B cell (primary cell): ENCODE results near the gene PLCB1.

ENCODE experiments used
- EZH2 ChIP-seq: IDR thresholded peaks from 2 replicates; pipeline ENCODE4 v1.6.1; 2012; ENCODE audit warnings: borderline replicate concordance, low read depth, mild to moderate bottlenecking, moderate library complexity, low read length; ENCODE audit not compliant: insufficient read depth, poor library complexity, severe bottlenecking
- TF ChIP-seq, protein P1 (sequence below): fragments of 200-600 bp; IDR thresholded peaks from one replicate; pipeline ENCODE4 v1.8.0; 2022; ENCODE audit warnings: antibody characterized with exemption, mild to moderate bottlenecking

GRCh38 chr20:8144282-8145245 lies 12.5 kb downstream of the PLCB1 start:
- TF ChIP-seq EZH2, result no peak
- TF ChIP-seq, protein P1, sequence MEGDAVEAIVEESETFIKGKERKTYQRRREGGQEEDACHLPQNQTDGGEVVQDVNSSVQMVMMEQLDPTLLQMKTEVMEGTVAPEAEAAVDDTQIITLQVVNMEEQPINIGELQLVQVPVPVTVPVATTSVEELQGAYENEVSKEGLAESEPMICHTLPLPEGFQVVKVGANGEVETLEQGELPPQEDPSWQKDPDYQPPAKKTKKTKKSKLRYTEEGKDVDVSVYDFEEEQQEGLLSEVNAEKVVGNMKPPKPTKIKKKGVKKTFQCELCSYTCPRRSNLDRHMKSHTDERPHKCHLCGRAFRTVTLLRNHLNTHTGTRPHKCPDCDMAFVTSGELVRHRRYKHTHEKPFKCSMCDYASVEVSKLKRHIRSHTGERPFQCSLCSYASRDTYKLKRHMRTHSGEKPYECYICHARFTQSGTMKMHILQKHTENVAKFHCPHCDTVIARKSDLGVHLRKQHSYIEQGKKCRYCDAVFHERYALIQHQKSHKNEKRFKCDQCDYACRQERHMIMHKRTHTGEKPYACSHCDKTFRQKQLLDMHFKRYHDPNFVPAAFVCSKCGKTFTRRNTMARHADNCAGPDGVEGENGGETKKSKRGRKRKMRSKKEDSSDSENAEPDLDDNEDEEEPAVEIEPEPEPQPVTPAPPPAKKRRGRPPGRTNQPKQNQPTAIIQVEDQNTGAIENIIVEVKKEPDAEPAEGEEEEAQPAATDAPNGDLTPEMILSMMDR, result no peak
